ENCODE measurements around the gene ICAM5.

ICAM5 gene

DNA sequence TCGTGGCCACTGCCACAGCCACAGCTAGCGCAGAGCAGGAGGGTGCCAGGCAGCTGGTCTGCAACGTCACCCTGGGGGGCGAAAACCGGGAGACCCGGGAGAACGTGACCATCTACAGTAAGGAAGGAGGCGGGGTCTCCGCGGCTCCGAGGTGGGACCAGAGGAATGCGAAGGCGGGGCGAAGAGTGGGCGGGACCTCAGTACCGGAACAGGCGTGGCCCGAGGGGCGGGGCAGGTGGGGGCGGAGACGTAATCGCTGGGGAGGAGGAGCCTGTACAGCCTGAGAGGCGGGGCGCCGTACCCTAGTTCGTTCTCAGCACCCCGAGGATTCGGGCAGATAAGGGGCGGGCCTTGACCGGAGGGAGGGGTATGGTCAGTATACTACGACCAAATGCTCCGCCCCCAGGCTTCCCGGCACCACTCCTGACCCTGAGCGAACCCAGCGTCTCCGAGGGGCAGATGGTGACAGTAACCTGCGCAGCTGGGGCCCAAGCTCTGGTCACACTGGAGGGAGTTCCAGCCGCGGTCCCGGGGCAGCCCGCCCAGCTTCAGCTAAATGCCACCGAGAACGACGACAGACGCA lies 2.5 kb downstream of the ICAM5 start:
- peak; percentile 71 for DNase-seq

DNA sequence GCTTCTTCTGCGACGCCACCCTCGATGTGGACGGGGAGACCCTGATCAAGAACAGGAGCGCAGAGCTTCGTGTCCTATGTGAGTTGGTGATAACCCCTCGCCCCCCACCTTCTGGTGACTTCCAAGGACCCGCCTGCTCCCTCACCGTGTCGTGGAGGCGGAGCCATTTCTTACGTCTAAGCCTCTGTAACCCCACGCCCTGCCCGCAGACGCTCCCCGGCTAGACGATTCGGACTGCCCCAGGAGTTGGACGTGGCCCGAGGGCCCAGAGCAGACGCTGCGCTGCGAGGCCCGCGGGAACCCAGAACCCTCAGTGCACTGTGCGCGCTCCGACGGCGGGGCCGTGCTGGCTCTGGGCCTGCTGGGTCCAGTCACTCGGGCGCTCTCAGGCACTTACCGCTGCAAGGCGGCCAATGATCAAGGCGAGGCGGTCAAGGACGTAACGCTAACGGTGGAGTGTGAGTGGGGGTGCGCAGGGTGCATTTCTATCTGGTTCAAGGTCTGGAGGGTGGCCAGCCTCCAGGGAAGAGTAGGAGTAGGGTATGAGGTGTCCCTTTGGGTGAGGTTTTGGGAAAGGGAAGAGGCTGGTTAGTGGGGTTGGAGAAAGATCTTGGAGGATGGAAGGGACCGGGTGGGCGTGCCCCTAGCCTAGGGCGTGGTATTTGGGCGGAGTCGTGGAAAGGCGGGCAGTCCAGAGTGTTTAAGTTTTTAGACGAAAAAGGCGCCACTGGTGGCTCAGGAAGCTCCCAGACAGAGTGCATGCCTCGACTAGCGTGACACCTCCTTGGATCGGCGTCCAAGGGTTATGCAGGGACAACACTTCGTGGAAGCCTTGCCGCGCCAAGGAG lies 3.3 kb downstream of the ICAM5 start:
- no peak for DNase-seq

DNA sequence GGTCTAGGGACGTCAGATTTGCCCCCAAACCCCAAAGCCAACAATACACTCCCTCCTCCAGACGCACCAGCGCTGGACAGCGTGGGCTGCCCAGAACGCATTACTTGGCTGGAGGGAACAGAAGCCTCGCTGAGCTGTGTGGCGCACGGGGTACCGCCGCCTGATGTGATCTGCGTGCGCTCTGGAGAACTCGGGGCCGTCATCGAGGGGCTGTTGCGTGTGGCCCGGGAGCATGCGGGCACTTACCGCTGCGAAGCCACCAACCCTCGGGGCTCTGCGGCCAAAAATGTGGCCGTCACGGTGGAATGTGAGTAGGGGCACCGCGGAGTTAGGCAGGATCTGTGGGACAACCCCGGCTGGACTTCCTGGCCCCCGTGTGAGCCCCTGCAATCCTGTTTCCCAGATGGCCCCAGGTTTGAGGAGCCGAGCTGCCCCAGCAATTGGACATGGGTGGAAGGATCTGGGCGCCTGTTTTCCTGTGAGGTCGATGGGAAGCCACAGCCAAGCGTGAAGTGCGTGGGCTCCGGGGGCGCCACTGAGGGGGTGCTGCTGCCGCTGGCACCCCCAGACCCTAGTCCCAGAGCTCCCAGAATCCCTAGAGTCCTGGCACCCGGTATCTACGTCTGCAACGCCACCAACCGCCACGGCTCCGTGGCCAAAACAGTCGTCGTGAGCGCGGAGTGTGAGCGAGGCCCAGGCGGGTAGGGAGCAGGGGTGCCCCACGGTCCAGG lies 4.0 kb downstream of the ICAM5 start:
- no peak for DNase-seq

DNA sequence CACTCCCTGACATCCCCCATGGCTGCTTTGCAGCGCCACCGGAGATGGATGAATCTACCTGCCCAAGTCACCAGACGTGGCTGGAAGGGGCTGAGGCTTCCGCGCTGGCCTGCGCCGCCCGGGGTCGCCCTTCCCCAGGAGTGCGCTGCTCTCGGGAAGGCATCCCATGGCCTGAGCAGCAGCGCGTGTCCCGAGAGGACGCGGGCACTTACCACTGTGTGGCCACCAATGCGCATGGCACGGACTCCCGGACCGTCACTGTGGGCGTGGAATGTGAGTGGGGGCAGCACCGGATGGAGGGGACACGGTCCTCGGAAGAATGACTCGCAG lies 4.6 kb downstream of the ICAM5 start:
- DNase-seq = no peak

DNA sequence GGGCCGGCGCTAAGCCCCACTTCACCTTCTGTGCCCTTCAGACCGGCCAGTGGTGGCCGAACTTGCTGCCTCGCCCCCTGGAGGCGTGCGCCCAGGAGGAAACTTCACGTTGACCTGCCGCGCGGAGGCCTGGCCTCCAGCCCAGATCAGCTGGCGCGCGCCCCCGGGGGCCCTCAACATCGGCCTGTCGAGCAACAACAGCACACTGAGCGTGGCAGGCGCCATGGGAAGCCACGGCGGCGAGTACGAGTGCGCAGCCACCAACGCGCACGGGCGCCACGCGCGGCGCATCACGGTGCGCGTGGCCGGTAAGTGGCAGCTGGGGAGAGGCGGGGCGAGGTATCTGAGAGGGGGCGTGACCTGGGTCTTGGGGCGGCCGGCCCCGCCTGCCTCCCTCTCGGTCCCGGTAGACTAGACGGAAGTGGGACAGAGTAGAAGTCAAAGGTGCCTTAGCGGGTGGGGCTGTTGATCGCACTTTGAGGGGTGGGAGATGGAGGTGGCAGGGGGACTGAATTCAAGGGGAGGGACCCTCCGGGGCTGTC lies 5.6 kb downstream of the ICAM5 start:
- peak; percentile 70 for DNase-seq

DNA sequence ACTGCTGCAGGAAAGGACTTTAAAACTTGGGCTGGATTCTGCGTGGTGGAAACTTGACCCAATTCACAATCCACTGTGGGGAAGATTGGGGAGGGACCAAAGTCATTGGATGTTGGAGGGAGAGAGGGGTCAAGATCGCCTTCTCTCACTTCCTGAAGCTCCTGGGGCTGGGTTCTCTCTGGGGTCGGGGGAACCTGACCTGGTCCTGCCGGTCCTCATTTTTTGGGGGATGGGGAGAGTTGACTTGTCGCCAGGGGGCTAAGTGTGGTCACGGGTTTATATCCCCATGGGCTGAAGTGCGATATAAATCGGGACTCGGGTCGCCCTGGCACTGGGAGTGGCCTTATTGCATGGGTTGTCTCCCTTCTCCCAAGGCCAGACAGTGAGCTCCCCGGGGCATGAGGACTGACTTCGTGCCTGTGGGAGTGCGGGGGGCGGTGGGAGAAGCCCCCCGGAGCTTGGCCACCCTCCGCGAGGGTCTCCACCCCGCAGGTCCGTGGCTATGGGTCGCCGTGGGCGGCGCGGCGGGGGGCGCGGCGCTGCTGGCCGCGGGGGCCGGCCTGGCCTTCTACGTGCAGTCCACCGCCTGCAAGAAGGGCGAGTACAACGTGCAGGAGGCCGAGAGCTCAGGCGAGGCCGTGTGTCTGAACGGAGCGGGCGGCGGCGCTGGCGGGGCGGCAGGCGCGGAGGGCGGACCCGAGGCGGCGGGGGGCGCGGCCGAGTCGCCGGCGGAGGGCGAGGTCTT lies 6.3 kb downstream of the ICAM5 start:
- DNase-seq = no peak

DNA sequence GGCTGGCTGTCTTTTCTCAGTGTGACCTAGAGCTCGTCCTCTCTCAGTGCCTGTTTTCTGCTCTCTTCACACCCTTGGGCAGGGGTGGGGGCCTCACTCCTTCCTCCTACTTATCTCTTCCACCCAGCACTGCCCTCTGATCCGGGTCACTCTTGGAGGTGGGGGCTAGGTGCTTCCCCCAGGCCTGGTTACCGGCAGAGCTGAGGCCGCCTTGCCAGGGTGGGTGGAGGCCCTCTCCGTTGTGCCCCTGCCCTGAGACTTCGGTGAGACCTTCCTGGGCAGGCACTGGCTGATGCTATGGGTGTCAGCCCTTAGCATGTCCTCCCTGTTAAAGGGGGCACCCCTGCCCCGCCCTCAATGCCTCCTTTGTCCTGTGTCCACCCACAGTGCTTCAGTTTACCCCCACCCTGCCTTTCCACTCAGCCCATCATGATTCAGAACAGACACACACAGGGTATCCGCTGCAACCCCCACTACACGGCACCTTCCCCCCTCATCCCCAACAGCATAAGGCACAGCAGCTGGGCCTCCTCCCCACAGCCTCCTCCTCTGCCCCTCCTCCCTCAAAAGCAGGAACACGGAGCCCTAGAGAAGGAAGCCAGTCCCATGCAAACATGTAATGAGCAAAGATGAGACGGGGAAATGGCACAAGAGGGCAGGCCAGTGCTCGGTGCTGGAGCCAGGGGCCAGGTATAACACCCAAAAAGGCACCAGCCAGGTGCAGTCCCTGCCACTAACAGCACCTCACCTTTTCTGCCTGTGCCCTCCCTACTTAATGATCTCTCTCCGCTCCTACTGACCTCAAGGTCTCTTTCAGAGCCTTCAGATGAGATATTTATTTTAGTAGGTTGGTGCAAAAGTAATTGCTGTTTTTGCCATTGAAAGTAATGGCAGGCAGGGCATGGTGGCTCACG lies 10.1 kb downstream of the ICAM5 start:
- no peak for DNase-seq

DNA sequence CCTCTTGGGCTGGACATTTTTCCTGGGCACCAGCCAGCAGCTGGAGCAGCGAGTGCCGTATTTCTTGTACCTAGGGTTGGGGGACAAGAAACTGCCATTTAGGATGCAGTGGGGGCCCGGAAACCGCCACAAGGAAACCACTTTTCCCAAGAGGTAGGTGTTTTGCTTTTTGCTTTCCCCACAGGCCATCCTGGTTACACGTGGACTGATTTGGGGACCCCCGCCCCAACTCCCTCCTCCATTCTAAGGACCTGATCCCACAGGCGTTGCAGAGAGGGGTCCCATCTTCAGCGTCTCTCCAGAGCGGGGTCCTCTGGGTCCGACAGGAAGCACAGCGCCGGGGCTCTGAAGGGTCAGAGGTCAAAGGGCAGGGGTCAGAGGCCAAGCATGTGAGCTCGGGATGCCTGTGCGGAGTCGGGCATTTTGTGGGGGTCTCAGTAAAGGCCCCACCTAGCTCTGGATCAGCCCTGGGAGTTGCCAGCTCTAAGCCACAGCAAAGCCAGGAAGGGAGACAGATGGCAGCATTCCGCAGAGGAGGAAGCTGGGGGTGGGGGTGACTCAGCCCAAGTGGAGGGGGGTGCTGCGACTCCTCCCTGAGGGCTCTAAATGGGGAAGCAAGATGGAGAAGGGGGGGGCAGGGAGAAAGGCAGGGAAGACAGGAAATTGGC lies 15.5 kb downstream of the ICAM5 start:
- no peak for DNase-seq

DNA sequence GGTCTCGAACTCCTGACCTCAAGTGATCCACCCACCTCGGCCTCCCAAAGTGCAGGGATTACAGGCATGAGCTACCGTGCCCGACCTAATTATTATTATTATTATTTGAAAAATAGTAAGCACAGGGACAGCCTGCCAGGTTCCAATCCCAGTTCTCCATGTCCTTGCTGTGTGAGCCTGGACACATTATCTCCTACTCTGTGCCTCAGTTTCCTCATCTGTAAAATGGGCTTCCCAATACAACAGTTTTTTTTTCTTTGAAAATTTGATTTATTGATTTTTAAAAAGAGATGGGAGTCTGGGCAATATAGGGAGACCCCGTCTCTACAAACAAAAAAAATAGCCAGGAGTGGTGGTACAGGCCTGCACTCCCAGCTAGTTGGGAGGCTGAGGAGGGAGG lies 16.6 kb downstream of the ICAM5 start:
- DNase-seq = no peak

DNA sequence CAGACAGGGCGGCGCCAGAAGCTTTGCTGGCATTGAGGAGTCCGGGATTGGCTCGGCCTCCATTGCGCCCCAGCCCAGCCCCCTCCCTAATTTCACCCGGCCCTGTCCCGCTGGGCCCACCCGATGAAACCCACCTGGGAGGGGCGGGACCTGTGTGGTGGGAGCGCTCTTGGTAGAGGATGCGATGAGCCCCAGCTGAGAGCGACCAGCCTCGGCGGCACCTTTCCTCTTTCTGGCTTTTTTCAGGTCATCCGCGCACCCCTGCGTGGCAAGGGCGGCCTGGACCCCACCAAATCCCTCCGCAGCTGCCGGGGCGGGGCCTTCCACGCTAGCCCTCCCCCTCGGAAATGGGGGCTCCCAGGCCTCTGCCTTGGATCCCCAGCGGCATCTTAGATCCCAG lies 19.7 kb downstream of the ICAM5 start, which contains the start of gene ZGLP1:
Gene ZGLP1 (minus strand): TSS at position 393 of the 400 bp plus-strand sequence.
- DNase-seq = no peak

DNA sequence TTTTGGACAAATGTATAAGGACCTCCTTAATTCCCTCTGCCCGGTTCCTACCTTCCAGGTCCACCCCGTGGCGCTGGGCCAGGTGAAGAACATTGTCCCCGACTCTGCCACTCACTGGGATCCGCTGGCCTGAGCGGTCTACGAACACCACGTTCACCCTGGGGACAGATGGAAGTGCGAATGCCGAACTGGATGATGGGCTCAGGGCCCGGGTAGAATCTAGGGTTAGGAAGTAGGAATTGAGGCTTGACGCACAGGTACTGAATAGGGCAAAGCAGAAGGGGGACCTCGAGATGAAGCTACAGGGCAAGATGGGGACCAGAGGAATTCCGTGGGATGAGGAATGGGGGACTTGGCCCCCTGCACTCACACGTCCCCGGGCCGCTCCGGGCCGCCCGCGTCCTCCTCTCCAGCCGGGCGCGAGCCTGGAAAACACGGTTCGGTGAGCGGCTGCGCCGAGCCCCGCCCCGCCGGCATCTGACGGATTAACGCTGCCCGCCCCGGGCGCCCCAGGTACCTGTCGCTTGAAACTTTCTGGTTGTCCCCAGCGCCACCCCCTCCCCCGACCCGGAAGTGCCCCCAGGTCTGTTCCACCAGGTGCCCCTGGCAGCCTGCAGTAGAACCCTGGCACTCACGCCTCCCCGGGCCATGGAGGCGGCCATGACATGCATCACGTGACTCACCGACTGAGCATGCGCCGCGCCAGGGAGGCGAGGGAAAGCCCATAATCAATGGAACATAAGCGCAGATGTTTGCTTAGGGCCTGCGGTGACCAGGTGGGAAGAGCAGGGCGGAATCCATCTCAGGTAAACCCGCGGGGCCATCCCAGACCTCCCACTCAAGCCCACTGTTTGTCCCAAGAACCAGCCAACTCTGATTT lies 25.8 kb downstream of the ICAM5 start, which contains the start of gene FDX2:
Gene FDX2 (minus strand): TSS at position 681 of the 880 bp plus-strand sequence. CDS start 19 bp downstream, at position 662.
- peak; percentile 92 for DNase-seq

DNA sequence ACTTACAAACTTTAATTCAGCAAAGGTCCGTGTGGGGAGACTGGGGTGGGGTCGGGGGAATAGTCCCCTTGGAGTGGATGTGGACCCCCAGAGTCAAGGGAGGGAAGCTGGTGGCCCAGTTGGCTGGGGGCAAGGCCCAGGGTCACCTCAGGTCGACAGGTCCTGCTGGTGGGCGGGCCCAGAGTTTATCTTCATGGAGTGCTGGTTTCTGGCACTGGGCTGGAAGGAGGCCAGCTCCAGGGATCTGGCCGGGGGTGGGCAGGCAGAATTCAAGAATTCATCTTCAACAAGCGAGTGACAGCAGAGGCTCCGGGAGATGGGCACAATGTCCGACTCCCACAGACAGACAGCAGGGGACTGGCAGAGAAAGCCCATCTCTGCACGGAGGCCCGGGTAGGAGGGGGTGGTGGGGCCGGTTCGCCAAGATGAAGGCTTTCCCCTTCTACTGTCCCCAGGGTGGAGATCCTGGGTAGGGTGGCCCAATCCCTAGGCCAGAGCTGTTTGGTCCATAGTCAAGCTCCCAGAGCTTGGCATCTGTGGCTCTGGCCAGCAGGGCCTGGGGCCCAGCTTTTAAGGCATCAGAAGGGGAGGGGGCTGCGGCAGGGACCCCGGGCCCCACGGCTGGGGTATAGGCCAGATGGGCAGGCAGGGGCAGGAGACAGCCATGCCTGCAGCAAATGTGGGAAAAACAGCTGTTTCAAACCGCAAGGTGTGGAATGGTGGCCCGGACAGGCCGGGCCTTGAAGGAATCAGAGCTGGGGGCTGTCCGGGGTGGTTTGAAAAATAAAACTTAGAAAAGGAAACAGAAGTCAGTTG lies 26.7 kb downstream of the ICAM5 start:
- DNase-seq = no peak

DNA sequence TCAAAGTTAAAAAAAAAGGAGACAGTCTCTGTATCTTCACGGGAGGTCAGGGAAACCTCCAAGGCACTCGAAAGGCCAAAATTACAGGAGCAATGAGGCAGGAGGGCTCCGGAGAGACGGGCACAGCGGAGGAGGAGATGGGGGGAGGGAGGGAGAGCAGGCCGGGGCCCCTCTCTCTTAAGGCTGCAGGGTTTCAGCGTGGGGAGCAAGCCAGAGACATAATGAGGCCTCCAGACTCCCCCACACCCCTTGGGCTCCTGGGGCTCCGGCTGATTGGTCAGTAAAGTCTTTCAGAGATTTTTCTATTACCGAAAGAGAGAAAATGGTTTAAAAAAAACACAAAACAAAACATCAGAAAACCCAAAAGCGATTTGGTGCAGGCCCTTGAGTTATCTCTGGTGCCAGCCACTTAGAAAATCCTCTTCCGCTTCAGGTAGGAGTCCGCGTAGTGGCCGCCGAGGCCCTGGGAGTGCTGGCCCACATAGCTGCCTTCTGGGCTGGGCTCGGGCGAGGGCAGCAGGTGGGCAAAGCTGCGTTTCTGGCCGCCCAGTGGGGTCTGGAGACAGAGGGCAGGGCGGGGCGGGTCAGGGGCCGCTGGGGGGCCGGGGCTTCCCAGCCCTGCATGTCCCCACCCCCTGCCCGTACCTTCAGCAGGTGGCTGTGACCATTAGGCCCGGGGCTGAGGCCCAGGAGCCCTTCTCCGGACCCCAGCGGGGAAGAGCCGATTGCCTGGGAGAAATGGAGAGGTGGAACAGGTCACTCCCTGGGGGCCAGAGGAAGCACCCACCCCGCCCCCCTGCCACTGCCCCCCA lies 27.5 kb downstream of the ICAM5 start:
- no peak for DNase-seq

DNA sequence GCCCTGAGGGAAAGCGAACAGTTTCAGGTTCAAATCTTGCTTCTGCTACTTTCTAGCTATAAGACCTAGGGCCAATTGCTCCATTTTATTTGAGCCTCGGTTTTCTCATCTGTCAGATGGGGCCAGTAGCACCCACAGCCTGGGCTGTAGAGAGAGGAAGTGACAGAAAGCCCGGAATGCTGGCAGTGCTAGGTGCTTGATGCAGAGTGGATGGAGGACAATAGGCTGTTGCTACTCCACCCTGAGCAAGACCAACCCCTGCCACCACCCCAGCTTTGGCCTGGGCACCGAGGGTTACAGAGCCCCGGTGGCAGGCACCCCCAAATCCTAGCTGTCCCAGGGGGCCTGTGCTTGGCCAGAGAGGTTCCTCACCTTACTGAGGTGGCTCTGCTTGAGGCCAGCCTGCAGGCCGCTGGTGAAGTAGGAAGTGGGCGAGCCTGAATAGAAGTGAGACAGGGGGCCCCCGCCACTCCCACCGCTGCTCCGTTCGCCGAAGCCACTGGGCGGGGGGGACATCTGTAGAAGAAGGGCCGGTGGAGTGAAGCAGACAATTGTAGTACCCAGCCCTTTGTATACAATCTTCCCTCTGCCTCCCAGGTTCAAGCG lies 28.2 kb downstream of the ICAM5 start:
- no peak for DNase-seq

DNA sequence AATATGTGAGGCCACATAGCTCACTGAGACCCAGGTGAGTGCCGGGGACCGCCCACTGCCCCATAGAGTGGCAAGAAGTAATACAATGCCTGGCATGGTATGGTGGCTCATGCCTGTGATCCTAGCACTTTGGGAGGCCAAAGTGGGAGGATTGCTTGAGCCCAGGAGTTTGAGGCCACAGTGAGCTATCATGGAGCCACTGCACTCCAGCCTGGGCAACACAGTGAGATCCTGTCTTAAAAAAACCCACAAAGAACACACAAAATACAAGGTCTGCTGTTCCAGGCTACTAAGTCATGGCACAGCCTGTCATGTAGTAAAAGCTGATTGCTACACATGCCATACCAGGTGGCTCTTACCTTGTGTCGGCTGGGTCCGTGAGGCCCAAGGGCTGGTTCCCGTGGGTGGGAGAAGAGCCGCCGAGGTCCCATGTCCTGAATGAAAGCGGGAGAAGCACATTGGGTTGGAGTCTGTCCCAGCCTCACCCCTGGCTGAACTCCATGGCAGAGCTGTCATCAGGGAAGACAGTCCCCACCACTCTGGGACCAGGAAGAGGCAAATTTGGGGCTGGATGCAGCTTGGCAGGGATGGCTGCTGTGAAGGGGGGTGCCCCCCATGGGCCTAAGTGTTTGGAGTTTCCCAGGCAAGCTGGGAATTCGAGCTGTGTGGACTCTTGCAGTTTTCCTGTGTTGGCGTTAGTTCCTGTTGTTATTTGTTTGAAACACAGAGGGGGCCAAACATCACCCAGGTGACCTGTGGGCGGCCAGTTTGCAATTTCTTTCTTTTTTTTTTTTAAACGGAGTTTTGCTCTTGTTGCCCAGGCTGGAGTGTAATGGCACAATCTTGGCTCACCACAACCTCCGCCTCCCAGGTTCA lies 29.3 kb downstream of the ICAM5 start:
- no peak for DNase-seq

DNA sequence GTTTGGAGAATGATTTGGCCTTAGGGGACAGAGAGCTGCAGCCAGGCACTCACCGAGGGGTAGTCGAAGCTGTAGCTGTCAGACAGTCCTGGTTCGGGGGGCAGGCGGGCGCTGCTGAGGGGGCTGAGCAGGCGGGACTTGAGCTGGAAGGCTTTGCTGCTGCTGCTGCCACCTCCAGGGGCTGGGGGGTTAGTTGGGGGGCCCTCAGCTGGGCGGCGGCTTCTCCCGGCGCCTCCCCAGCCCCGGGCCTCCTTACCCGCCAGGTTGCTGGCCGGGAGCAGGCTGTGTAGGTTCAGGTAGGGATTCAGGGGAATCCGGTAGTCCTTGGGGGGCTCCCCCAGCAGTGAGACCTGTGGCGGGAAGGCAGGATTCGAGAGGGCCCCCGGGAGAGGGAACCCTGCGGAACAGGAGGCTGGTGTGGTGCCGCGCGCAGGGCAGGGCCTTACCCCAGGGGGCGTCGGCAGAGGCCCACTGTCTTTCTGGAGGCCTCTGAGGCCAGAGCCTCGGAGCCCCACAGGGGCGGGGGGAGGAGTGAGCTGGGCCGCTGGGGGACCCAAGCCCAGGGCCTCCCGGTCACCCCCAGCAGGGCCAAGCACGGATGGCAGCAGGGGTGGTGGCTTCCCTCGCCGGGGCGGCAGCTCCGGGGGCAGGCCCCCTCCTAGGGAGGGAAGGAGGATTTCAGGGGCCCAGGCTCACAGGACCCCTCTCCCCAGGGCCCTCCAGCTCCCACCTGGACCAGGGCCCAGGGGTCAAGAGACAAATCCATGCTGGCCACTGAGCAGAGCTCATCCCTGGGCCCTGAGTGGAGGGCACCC lies 31.1 kb downstream of the ICAM5 start:
- DNase-seq = no peak
